Motor neuron (in vitro differentiated cells): Measurements from ENCODE around the gene CCDC102A. TPM values are rescaled to one million over a fixed set of nuclear protein-coding genes. Genes with fewer than 3 reads are reported as not detected.
"Not testable (repeated sequence)": the region's sequence is repeated elsewhere in the genome, so short reads cannot be mapped to it uniquely, and the experiment has no call there.

Source experiments
- ATAC-seq, 8 experiments: fragments of 200-7000 bp; cut with Tn5 transposase; replicated peaks in 6 of 8; 2 replicates each; pipeline ENCODE4 v1.8.0; 2021; ENCODE audit warnings: mild to moderate bottlenecking in 8 of 8, moderate library complexity in 8 of 8
- H3K27ac ChIP-seq, 2 donors: fragments of 250-450 bp; sonication (Bioruptor Pico); 2 replicates each; pipeline ENCODE4 v1.9.0; 2021; ENCODE audit warnings: antibody characterized with exemption in 2 of 2, mild to moderate bottlenecking in 2 of 2, moderate library complexity in 1 of 2
- H3K4me1 ChIP-seq, 2 donors: fragments of 250-450 bp; sonication (Bioruptor Pico); replicated peaks in 1 of 2; 2 replicates each; pipeline ENCODE4 v1.6.1; 2021; ENCODE audit warnings: antibody characterized with exemption in 2 of 2, mild to moderate bottlenecking in 2 of 2, moderate library complexity in 1 of 2
- H3K4me3 ChIP-seq, 5 donors: fragments of 250-450 bp; sonication (Bioruptor Pico); 2 replicates each; pipeline ENCODE4 v1.9.0; 2021; ENCODE audit warnings: antibody characterized with exemption in 5 of 5, mild to moderate bottlenecking in 5 of 5, moderate library complexity in 4 of 5
- WGBS, 10 experiments: fragments of 450-650 bp; shearing (Covaris generic); methylation state at CpG; one replicate each; pipeline ENCODE4 v1.0.0; 2022; 5-methylcytosine and 5-hydroxymethylcytosine counted together
- in situ Hi-C, 9 experiments: fragments of 400-800 bp; cut with MboI; loops; one replicate each; pipeline ENCODE4 v1.15.0; 2021; ENCODE audit warnings: low sequenced_read_pairs in 9 of 9, low pct_unique_long_range_greater_than_20kb in 2 of 9; ENCODE audit not compliant: unreplicated experiment in 9 of 9
- total RNA-seq, 8 experiments: library from RNA; unstranded; fragments of 300-600 nt; gene quantifications; 2 replicates each; pipeline versions ENCODE4 v1.2.3 to v1.2.4, GENCODE V29; 2022

Gene CCDC102A
- total RNA-seq, 8 experiments from 2014 or later, result 1.1 to 16.8 (median 6.2) TPM

- H3K27ac ChIP-seq, result no peak overlapping the region
- in situ Hi-C loops, result loop anchor here in 2 of 9 experiments (25.0 kb wide), 1 partner anchor 449 kb away; the partner anchor contains the start of genes USB1 (in 2 of the 2) and ZNF319 (in 2 of the 2)
- no peak overlapping the region for H3K4me3 ChIP-seq
- no peak for ATAC-seq
- WGBS, 10 experiments, result 89% methylated on average over 3 of the region's 3 CpGs; no CpG with 5 or more reads in 9 of the 10 experiments
- H3K4me1 ChIP-seq, result peaks cover 4 to 9% of the 10 kb centered on the region in 2 donors
Observed at GRCh38 chr16:57563487-57563750, 27.0 kb upstream of the CCDC102A start.

DNA sequence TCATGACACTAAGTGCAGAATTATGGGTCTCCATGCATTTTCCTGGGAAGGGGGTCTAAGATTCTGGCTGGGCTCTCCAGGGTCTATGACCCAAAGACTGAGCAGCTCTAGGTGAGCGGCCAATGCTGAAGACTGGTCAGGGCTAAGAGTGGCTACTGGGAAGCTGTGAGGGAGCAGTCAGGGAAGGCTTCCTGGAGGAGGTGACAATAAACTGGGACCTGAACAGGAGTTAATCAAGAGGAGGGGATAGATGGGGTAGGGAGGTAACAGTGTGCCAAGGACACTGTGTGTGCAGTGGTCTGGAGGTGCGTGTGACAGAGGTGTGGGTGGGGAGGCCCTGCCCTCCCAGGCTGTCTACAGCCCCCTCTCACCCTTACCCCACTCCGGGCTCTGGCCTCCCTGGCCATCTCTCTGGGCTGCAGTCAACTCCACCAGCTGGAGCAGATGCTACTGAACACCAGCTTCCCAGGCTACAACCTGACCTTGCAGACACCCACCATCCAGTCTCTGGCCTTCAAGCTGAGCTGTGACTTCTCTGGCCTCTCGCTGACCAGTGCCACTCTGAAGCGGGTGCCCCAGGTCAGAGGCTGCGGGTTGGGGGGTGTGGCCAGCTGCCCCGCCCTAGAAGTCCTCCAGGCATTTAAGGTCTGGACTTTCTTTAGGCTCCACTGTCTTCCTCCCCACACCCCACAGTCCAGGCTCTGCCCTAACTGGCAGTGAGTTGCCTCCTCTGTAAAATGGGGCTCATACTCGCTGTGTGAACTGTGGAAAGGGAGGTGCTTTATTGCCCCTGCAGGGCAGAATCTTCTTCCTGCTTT lies 26.5 kb upstream of the CCDC102A start:
- Histone ChIP-seq H3K4me3 (no peak overlapping the region), H3K27ac (no peak overlapping the region), H3K4me1 (peaks cover 4 to 9% of the 10 kb centered on the region in 2 donors)
- in situ Hi-C loops, result loop anchor here in 2 of 9 experiments (25.0 kb wide), 1 partner anchor 449 kb away; the partner anchor contains the start of genes USB1 (in 2 of the 2) and ZNF319 (in 2 of the 2)
- peak in 2 of 8 experiments; percentile 55 to 62 for ATAC-seq
- WGBS, 10 experiments, result 58 to 100% (median 75%) methylated on average over 1 to 5 of the region's 8 CpGs; no CpG with 5 or more reads in 3 of the 10 experiments

GRCh38 chr16:57562066-57562465 lies 25.7 kb upstream of the CCDC102A start:
- no peak for ATAC-seq
- Histone ChIP-seq H3K4me3 (no peak overlapping the region), H3K27ac (no peak overlapping the region), H3K4me1 (peaks cover 4 to 9% of the 10 kb centered on the region in 2 donors)
- WGBS, 10 experiments, result 69 to 70% methylated on average over 2 of the region's 4 CpGs; no CpG with 5 or more reads in 8 of the 10 experiments
- in situ Hi-C loops, result loop anchor here in 2 of 9 experiments (25.0 kb wide), 1 partner anchor 450 kb away; the partner anchor contains the start of genes USB1 (in 2 of the 2) and ZNF319 (in 2 of the 2)

- H3K27ac ChIP-seq, result no peak overlapping the region
- peak in 1 of 8 experiments; percentile 62 for ATAC-seq
- WGBS, 10 experiments, result 50 to 100% (median 81%) methylated on average over 1 to 4 of the region's 4 CpGs; no CpG with 5 or more reads in 4 of the 10 experiments
- H3K4me3 ChIP-seq, result no peak overlapping the region
- in situ Hi-C loops, result loop anchor here in 2 of 9 experiments (25.0 kb wide), 1 partner anchor 453 kb away; the partner anchor contains the start of genes USB1 (in 2 of the 2) and ZNF319 (in 2 of the 2)
- peaks cover under 1 to 1% of the 10 kb centered on the region in 2 donors for H3K4me1 ChIP-seq
Observed at GRCh38 chr16:57559072-57559790, 22.9 kb upstream of the CCDC102A start.

DNA sequence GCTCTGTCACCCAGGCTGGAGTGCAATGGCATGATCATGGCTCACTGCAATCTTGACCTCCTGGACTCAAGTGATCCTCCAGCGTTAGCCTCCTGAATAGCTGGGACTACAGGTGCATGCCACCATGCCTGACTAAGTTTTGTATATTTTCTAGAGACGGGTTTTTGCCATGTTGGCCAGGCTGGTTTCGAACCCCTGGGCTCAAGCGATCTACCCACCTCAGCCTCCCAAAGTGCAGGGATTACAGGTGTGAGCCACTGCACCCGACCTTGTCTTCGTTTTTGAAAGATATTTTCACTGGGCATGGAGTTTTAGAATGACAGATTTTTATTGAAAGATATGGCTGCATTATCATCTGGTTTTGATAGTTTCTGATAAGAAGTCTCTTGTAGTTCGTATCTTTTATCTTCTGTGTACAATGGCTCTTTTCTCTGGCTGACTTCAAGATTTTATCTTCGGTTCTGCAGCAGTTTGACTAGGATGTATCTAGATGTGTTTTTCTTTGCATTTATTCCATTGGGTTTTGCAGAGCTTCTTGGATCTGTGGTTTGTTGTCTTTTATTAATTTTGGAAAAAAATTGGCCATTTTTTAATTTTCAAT lies 20.7 kb upstream of the CCDC102A start:
- Histone ChIP-seq H3K4me3 (no peak overlapping the region), H3K4me1 (no peaks in the 10 kb centered on the region), H3K27ac (no peak overlapping the region)
- ATAC-seq, result no peak
- 13 to 90% (median 76%) methylated on average over 2 to 8 of the region's 8 CpGs for WGBS, 10 experiments
- in situ Hi-C loops, result loop anchor here in 2 of 9 experiments (25.0 kb wide), 1 partner anchor 455 kb away; the partner anchor contains the start of genes USB1 (in 2 of the 2) and ZNF319 (in 2 of the 2)

DNA sequence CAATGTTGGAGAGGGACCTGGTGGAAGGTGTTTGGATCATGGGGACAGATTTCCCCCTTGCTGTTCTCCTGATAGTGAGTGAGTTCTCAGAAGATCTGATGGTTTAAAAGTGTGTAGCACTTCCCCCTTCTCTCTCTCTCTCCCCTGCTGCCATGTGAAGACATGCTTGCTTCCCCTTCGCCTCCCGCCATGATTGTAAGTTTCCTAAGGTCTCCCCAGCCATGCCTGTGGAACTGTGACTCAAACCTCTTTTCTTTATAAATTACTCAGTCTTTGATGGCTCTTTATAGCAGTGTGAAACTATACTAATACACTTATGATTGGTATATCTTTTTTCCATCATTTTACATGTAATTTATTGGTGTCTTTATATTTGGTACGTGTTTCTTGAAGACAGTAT lies 19.5 kb upstream of the CCDC102A start:
- ATAC-seq, result no peak
- H3K4me1 ChIP-seq, result no peaks in the 10 kb centered on the region
- in situ Hi-C loops, result loop anchor here in 2 of 9 experiments (25.0 kb wide), 1 partner anchor 456 kb away; the partner anchor contains the start of genes USB1 (in 2 of the 2) and ZNF319 (in 2 of the 2)
- 36 to 93% (median 81%) methylated on average over 1 to 3 of the region's 3 CpGs for WGBS, 10 experiments
- no peak overlapping the region for H3K27ac ChIP-seq
- no peak overlapping the region for H3K4me3 ChIP-seq

GRCh38 chr16:57551057-57551456 lies 14.7 kb upstream of the CCDC102A start:
- WGBS, 10 experiments, result 63 to 100% (median 90%) methylated on average over 1 to 3 of the region's 3 CpGs; no CpG with 5 or more reads in 2 of the 10 experiments
- no peak overlapping the region for H3K4me3 ChIP-seq
- no peak for ATAC-seq
- H3K4me1 ChIP-seq, result no peaks in the 10 kb centered on the region
- no peak overlapping the region for H3K27ac ChIP-seq
- in situ Hi-C loops, result loop anchor here in 2 of 9 experiments (25.0 kb wide), 1 partner anchor 461 kb away; the partner anchor contains the start of genes USB1 (in 2 of the 2) and ZNF319 (in 2 of the 2)

DNA sequence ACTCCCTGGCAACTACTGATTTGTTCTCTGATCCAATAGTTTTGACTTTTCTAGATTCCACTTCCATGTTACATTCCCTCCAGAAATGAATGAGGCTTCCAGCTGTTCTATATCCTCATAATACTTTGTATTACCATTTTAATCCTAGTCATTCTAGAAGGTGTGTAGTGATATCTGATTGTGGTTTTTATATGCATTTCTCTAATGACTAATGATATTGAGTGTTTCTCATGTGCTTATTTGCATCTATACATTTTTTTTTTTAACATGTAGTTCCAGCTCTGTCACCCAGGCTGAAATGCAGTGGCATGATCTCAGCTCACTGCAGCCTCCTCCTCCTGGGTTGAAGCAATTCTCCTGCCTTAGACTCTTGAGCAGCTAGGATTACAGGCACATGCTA lies 13.4 kb upstream of the CCDC102A start:
- ATAC-seq, result no peak

DNA sequence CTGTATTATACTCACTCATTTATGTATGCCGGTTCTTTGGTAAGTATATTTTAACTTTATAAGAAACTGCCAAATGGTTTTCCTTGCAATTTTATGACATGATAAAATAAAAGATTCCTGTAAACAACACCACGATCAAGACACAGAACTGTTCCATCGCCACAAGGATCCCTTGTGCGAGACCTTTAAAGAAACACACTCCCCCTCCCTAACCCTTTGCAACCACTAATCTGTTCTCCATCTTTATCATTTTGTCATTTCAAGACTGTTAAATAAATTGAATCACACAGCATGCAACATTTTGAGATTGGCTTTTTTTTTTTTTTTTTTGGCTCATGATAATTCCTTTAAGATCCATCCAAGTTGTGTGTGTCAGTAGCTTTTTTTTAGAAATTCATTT lies 12.0 kb upstream of the CCDC102A start:
- no peak overlapping the region for H3K4me3 ChIP-seq
- no peak overlapping the region for H3K27ac ChIP-seq
- ATAC-seq, result no peak
- 24 to 100% (median 85%) methylated on average over 1 to 4 of the region's 4 CpGs for WGBS, 10 experiments
- no peaks in the 10 kb centered on the region for H3K4me1 ChIP-seq
- in situ Hi-C loops, result no loop called here

More for the DNA sequence above, 13.4 kb upstream of the CCDC102A start:
- Histone ChIP-seq H3K27ac (no peak overlapping the region), H3K4me3 (no peak overlapping the region), H3K4me1 (no peaks in the 10 kb centered on the region)
- in situ Hi-C loops, result loop anchor here in 2 of 9 experiments (25.0 kb wide), 1 partner anchor 463 kb away; the partner anchor contains the start of genes USB1 (in 2 of the 2) and ZNF319 (in 2 of the 2)

DNA sequence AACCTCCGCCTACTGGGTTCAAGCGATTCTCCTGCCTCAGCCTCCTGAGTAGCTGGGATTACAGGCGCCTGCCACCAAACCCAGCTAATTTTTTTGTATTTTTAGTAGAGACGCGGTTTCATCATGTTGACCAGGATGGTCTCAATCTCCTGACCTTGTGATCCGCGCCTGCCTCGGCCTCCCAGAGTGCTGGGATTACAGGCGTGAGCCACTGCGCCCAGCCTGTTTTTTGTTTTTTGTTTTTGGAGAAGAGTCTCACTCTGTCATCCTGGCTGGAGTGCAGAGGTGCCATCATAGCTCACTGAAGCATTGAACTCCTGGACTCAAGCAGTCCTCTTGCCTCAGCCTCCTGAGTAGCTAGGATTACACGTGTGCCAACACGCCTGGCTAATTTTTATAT lies 11.2 kb upstream of the CCDC102A start:
- in situ Hi-C loops, H3K4me3 ChIP-seq, H3K4me1 ChIP-seq, ATAC-seq, H3K27ac ChIP-seq: not testable (repeated sequence)
- 76 to 100% (median 92%) methylated on average over 1 to 11 of the region's 12 CpGs; no CpG with 5 or more reads in 2 of the 10 experiments for WGBS, 10 experiments

DNA sequence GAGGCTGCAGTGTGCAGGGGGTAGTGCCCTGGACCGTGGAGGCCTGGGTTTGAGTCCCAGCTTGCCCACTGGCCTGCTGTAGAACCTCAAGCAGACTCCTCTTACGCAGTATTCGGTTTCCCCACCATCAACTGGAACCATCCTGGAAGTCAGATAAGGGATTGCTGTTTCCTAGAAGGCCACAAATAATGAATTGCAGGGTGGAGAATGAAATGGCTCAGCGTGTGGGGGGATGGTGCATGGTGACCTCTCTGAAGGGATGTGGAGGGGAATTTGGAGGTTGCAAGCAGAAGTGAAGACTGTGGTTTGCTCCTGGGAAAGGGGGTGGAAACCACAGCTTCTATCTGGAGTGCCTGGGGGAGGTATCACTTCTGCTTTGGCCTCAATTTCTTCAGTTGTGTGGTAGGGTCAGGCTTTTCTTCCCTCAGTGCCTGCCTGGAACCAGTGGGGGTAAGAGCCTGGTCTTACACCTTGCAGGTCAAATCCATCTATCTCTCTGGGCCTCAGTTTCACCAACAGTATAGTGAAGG lies 7.8 kb upstream of the CCDC102A start:
- no peak for ATAC-seq
- no peak overlapping the region for H3K4me3 ChIP-seq
- in situ Hi-C loops, result no loop called here
- no peak overlapping the region for H3K27ac ChIP-seq
- WGBS, 10 experiments, result 60 to 100% (median 71%) methylated on average over 1 to 4 of the region's 4 CpGs; no CpG with 5 or more reads in 4 of the 10 experiments
- no peaks in the 10 kb centered on the region for H3K4me1 ChIP-seq

- in situ Hi-C loops, result no loop called here
- WGBS, 10 experiments, result 80 to 100% (median 80%) methylated on average over 1 to 3 of the region's 4 CpGs; no CpG with 5 or more reads in 7 of the 10 experiments
- H3K4me1 ChIP-seq, result peaks cover 0 to 3% of the 10 kb centered on the region in 2 donors
- no peak overlapping the region for H3K27ac ChIP-seq
- no peak overlapping the region for H3K4me3 ChIP-seq
- ATAC-seq, result peak in 1 of 8 experiments; percentile 10
Observed at GRCh38 chr16:57541754-57542435, 5.5 kb upstream of the CCDC102A start.
